Skeletal muscle tissue (tissue), 4 donors: ENCODE results near the gene SUCLG2. TPM values are rescaled to one million over a fixed set of nuclear protein-coding genes. Genes with fewer than 3 reads are reported as not detected.

Experiments used
- H3K27ac ChIP-seq: one replicate; pipeline ENCODE4 v1.7.0; 2013; ENCODE audit warnings: mild to moderate bottlenecking, low read depth, low read length, inconsistent platforms
- H3K27me3 ChIP-seq, 3 donors: one replicate each; pipeline ENCODE4 v1.7.0; 2013; ENCODE audit warnings: low read length in 3 of 3; ENCODE audit not compliant: control insufficient read depth in 3 of 3, insufficient read depth in 3 of 3
- H3K36me3 ChIP-seq, 3 donors: one replicate each; pipeline ENCODE4 v1.7.0; 2013; ENCODE audit warnings: low read length in 3 of 3; ENCODE audit not compliant: control insufficient read depth in 3 of 3, insufficient read depth in 3 of 3
- H3K4me1 ChIP-seq, 3 donors: one replicate each; pipeline ENCODE4 v1.7.0; 2013; ENCODE audit warnings: low read length in 3 of 3, mild to moderate bottlenecking in 3 of 3; ENCODE audit not compliant: control insufficient read depth in 3 of 3, insufficient read depth in 3 of 3
- H3K4me3 ChIP-seq, 3 donors: one replicate each; pipeline ENCODE4 v1.7.0; 2013; ENCODE audit warnings: low read length in 3 of 3
- H3K9ac ChIP-seq, 3 donors: one replicate each; pipeline ENCODE4 v1.7.0; 2013; ENCODE audit warnings: low read length in 3 of 3, mild to moderate bottlenecking in 3 of 3, moderate library complexity in 2 of 3, low read depth in 1 of 3
- H3K9me3 ChIP-seq, 3 donors: one replicate each; pipeline ENCODE4 v1.7.0; 2013; ENCODE audit warnings: low read length in 3 of 3; ENCODE audit not compliant: control insufficient read depth in 3 of 3
- total RNA-seq: library from RNA; depleted of rRNA; stranded (reverse); fragments of >200 nt; gene quantifications from one replicate; pipeline ENCODE4 v1.2.3, GENCODE V29; 2014
- donor health status: Osteomylitis.

SUCLG2 gene
- total RNA-seq, 1 donor from 2014 or later: 38.1 TPM

DNA sequence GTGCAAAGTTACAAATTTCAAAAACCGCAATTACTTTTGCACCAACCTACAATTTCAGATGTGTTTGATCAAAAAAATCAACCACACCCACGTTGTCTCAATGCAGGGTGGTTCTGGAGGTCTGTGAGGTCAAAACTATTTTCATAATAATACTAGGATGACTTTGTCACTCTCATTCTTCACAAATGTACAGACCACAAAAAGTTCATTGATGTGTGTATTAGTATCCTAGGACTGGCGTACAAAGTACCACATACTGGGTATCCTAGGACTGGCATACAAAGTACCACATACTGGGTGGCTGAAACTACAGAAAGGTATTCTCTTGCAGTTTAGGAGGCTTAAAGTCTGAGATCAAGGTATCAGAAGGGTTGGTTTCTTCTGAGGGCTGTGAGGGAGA, 13.0 kb downstream of the SUCLG2 start:
- peaks cover 0 to 3% (median 0%) of the 10 kb centered on the region in 3 donors for H3K36me3 ChIP-seq
- peaks cover 0 to 2% (median 0%) of the 10 kb centered on the region in 3 donors for H3K4me1 ChIP-seq
- H3K4me3 ChIP-seq: no peak overlapping the region
- H3K27ac ChIP-seq: no peak overlapping the region
- no peaks in the 10 kb centered on the region for H3K9me3 ChIP-seq
- no peaks in the 10 kb centered on the region for H3K27me3 ChIP-seq
- no peak overlapping the region for H3K9ac ChIP-seq

DNA sequence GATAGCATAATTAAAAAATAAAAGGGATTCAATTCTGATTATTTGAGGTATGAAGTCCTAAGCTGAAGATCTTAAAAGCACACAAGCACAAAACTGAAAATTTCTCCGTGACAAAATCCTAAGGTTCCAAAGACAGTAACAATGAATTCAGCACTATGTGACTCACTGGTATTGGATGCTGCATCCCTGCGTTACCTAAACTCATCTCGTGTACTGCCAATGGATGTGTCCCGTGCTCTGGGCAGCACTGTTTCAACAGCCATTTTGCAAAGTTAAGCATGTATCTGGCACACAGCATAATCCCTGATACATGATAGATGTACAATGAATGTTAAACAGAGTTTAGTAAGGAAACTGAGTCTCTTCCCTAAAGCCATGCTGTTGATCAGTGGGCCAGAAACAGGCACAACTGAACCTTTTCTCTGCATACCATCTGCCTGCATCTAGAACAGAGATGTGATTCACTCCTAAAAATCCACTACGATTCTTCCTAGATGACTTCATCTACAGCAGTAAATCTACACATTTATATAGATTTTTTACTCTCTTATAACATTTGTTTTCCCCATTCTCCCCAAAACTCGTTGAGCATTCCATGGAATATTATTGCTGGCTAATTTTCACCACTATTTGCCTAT, 14.3 kb downstream of the SUCLG2 start:
- H3K9me3 ChIP-seq: no peaks in the 10 kb centered on the region
- H3K9ac ChIP-seq: no peak overlapping the region
- no peak overlapping the region for H3K4me3 ChIP-seq
- no peak overlapping the region for H3K27ac ChIP-seq
- H3K36me3 ChIP-seq: peaks cover 0 to 3% (median 0%) of the 10 kb centered on the region in 3 donors
- H3K27me3 ChIP-seq: no peaks in the 10 kb centered on the region
- H3K4me1 ChIP-seq: peaks cover 0 to 2% (median 0%) of the 10 kb centered on the region in 3 donors

DNA sequence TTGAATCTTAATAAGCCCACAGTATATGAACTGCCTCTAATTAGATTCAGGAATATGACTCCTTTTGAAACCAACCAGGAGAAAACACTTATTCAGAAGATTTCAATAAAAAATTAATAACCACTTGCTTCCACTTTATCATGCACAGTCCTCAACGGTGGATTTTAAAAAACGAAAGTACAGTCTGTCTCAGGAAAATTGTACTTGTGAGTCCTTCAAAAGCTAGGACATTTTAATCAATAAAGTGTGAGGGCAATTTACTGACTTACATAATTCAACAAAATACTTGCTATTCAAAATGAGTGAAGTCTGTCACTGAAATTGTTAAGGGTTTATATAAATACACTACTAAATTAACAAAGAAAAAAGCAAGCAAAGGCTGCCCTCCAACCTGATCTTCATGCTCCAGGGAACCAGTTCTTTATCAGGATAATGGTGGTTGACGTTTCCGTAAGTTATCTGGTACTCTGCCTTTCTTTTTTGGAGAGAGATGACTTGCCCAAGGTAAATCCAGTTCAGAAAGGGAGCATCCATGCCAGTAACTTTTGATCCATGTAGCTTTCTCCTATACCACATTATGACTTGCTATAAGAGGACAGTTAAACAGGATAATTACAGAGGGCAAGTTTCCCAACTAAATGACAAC, 17.0 kb downstream of the SUCLG2 start:
- H3K36me3 ChIP-seq: no peaks in the 10 kb centered on the region
- H3K27me3 ChIP-seq: no peaks in the 10 kb centered on the region
- H3K27ac ChIP-seq: no peak overlapping the region
- H3K9me3 ChIP-seq: no peaks in the 10 kb centered on the region
- H3K9ac ChIP-seq: no peak overlapping the region
- no peak overlapping the region for H3K4me3 ChIP-seq
- H3K4me1 ChIP-seq: peaks cover 0 to 2% (median 0%) of the 10 kb centered on the region in 3 donors

DNA sequence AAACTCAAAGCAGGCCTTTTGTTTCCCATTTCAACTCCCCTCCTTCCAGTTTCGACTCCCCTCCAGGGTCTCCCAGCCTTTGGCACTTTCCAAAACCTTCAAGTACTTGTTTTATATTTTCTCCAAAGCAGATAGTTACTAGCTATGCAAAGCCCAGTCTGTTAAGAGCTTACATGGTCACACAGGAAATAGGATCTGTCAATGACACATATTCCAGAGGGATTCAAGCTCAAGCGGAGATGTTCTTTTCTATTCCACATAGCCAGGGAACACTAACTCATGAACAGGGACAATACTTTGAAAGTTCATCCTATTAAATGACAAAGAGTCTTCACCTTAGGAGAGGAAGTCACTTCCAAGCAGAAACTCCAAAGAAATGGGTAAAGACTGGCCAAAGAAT, 18.6 kb downstream of the SUCLG2 start:
- Histone ChIP-seq H3K27me3 (no peaks in the 10 kb centered on the region), H3K9me3 (no peaks in the 10 kb centered on the region), H3K36me3 (no peaks in the 10 kb centered on the region), H3K4me1 (no peaks in the 10 kb centered on the region), H3K4me3 (no peak overlapping the region), H3K27ac (no peak overlapping the region), H3K9ac (no peak overlapping the region)

DNA sequence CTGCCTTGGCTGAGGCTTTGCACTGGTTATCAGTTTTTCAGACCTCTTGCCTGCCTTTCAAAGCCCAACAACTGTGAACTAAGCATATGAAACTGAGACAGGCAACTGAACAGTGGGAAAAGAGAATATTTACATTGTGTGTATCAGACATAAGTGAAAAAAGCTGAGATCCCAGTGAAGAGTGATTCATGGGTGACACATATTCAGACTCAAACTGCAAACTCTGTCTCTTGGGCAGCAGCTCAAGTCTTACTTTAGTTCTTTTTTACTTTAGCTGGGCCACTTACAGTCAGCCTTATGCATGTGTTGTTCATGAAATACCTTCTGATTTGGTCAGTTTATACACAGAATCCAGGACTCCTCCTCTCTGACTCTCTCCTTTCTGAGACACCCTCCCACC, 19.2 kb downstream of the SUCLG2 start:
- H3K27me3 ChIP-seq: no peaks in the 10 kb centered on the region
- no peak overlapping the region for H3K27ac ChIP-seq
- no peak overlapping the region for H3K9ac ChIP-seq
- no peak overlapping the region for H3K4me3 ChIP-seq
- H3K9me3 ChIP-seq: no peaks in the 10 kb centered on the region
- H3K4me1 ChIP-seq: no peaks in the 10 kb centered on the region
- no peaks in the 10 kb centered on the region for H3K36me3 ChIP-seq

DNA sequence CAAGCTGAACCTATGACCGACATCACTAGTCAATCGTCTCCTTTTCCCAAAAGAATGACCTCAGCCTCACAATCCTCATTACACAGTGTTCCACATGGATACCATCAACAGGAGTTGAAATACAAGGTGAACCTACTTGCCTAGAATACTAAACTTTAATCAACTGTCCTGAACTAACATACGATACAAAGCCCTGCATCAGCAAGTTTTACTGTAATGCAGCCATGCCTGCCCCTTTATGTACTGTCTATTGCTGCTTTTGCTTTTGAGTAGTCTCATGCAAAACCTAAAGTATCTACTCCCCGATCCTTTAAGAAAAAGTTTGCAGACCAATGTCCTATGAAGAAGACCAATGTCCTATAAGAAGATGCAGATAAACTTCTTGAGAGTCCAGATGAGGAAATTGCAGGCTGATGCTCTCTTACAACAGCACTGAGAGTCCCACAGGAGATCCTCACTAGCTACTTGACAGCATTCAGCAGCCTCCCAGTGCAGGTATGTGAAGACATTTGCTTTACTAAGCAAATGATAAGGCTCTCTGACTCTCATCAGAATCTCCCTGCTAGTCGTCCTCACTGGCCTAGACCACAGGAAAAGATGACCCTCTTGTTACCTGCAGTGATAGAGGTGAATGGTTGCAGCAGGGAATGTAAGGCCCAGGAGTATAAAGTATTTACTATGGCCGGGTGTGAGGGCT, 23.6 kb downstream of the SUCLG2 start:
- Histone ChIP-seq H3K36me3 (no peaks in the 10 kb centered on the region), H3K4me1 (no peaks in the 10 kb centered on the region), H3K27ac (no peak overlapping the region), H3K9me3 (no peaks in the 10 kb centered on the region), H3K9ac (no peak overlapping the region), H3K4me3 (no peak overlapping the region), H3K27me3 (no peaks in the 10 kb centered on the region)

DNA sequence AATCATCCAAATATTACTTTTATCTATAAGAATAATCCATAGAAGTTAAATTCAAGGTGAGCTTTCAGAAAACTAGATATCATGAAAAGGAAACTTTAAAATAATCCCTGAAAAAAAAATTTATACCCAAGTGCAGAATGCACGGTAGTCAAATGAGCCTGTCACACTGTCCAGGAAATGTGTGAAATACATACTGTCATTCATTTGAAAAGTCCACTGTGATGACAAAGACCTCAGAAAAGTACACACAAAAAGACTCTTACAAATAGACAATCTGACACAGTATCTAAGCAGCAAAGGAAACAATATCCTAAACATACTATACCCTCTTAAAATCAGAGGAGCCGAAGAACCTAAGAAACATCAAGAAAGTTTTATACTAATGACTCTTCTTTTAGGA, 29.7 kb downstream of the SUCLG2 start:
- no peak overlapping the region for H3K27ac ChIP-seq
- peaks cover 0 to 3% (median 0%) of the 10 kb centered on the region in 3 donors for H3K36me3 ChIP-seq
- no peaks in the 10 kb centered on the region for H3K27me3 ChIP-seq
- H3K9me3 ChIP-seq: no peaks in the 10 kb centered on the region
- H3K4me3 ChIP-seq: no peak overlapping the region
- H3K9ac ChIP-seq: no peak overlapping the region
- peaks cover 0 to 3% (median 0%) of the 10 kb centered on the region in 3 donors for H3K4me1 ChIP-seq

DNA sequence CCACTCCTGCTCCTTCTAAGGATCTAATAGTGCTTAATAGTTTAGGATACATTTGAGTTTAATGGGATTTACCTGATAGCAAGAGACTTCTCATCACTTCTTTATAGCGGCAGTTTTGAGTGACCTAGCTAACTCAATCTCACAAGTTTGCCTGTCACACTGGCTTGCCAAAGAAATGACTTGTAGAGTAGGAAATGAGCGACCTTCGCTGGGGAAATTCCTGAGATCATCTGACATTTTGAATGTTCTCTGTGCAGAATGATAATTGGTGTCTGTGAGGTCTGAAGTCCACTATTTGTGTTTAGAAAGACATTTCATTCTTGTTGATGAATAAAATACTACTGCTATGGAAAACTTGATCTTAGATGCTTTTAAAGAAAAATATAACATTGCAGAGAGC, 30.3 kb downstream of the SUCLG2 start:
- H3K27me3 ChIP-seq: no peaks in the 10 kb centered on the region
- no peaks in the 10 kb centered on the region for H3K9me3 ChIP-seq
- no peak overlapping the region for H3K27ac ChIP-seq
- no peak overlapping the region for H3K9ac ChIP-seq
- H3K4me3 ChIP-seq: no peak overlapping the region
- peaks cover 0 to 6% (median 5%) of the 10 kb centered on the region in 3 donors for H3K36me3 ChIP-seq
- H3K4me1 ChIP-seq: peaks cover 0 to 3% (median 0%) of the 10 kb centered on the region in 3 donors

DNA sequence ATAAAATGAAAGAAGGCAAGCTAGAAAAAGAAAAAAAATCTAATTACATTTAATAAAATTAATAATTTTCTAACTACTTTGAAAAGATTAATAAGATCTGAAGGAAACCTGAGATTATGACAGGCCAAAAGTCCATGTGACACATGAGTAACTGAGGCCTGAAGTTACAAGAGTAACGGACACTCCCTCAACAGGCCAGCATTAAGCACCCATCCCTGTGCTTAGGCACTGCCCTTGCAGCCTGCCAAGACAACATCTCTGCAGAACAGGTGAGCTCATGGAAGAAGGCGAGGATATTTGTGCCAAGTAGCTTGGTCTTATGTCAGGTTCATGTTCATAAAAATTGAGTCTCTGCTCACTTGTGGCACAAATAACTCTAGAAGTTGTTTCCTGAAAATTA, 31.8 kb downstream of the SUCLG2 start:
- H3K36me3 ChIP-seq: peaks cover 0 to 6% (median 6%) of the 10 kb centered on the region in 3 donors

DNA sequence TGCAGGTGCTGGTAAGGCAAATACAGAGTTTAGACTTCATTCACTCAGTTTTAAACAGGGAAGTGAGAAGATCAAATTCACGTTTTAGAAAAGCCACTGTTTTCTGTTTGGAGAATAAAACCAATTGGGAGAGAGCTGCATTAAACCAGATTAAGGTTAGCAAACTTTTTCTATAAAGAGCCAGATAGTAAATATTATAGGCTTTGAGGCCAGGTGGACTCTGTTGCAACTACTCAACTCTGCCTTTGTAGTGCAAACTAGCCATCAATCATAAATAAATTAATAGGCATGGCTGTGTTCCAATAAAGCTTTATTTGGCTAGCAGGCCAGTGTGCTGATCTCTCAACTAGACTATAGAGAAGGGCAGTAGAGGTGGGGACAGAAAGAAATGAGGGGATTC, 33.5 kb downstream of the SUCLG2 start:
- H3K4me3 ChIP-seq: no peak overlapping the region
- H3K27ac ChIP-seq: no peak overlapping the region
- H3K36me3 ChIP-seq: peaks cover 3 to 9% (median 8%) of the 10 kb centered on the region in 3 donors
- peaks cover 0 to 3% (median 0%) of the 10 kb centered on the region in 3 donors for H3K4me1 ChIP-seq
- H3K27me3 ChIP-seq: no peaks in the 10 kb centered on the region
- H3K9me3 ChIP-seq: no peaks in the 10 kb centered on the region
- no peak overlapping the region for H3K9ac ChIP-seq

More for the DNA sequence above, 31.8 kb downstream of the SUCLG2 start:
- no peak overlapping the region for H3K9ac ChIP-seq
- peaks cover 0 to 3% (median 0%) of the 10 kb centered on the region in 3 donors for H3K4me1 ChIP-seq
- no peaks in the 10 kb centered on the region for H3K27me3 ChIP-seq
- H3K27ac ChIP-seq: no peak overlapping the region
- H3K4me3 ChIP-seq: no peak overlapping the region
- H3K9me3 ChIP-seq: no peaks in the 10 kb centered on the region
